Left colon (tissue), 2 donors: ENCODE data around the gene PDGFRB. TPM values are rescaled to one million over a fixed set of nuclear protein-coding genes. Genes with fewer than 3 reads are reported as not detected.
A peak's percentile ranks its signal among the peaks of the same experiment; 100 is the strongest.
"Not testable (repeated sequence)": the region's sequence is repeated elsewhere in the genome, so short reads cannot be mapped to it uniquely, and the experiment has no call there.

Experiments
- ATAC-seq: fragments of 200-7000 bp; cut with Tn5 transposase; one replicate; pipeline ENCODE4 v1.9.1; 2020; ENCODE audit warnings: mild to moderate bottlenecking, moderate library complexity
- DNase-seq, 2 donors: peaks; one replicate each; pipeline ENCODE4 v3.0.0-alpha.2; 2020
- intact Hi-C, 2 donors: fragments of 100-400 bp; cut with DNase I in 1 of 2; cut with micrococcal nuclease in 1 of 2; formaldehyde crosslinking; loops; one replicate each; pipeline versions ENCODE4 v1.11.2 to v1.14.0; 2022; cut with DNase I, micrococcal nuclease
- total RNA-seq, 2 donors: library from RNA; stranded (reverse); fragmentation: NEBNext Ultra II Directional; extraction: Animal tissue kit (Norgen Biotek cat#: 25700); gene quantifications; one replicate each; pipeline ENCODE4 v1.2.1, GENCODE V29; 2021
- donor health status: DM: no; HTN: no; CAD: no.
- donor health status: DM: yes; HTN: yes; CAD: no.

The PDGFRB gene
- total RNA-seq, 2 donors from 2014 or later, result 14.2 to 26.0 TPM

DNA sequence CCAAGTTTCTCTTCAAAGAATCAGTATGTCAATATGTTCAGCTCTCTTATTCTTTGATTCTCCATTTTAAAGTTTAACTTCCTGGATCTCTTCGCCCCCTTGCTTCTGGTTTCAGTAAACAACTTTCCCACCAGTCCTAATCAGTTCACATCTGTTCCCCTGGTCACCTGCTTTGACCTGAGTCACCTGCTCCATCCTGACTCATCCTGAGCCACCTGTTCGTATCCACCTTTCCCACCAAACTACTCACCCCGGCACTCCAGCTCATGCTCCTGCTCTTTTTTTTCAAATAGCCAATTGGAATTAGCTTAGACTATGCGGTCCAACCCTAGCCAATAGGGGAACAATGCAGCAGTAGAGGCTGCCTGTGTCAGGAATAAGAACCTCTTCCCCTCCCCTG is 45.7 kb downstream of the PDGFRB start:
- intact Hi-C loops, result no loop called here
- DNase-seq, result no peak
- ATAC-seq, result no peak

DNA sequence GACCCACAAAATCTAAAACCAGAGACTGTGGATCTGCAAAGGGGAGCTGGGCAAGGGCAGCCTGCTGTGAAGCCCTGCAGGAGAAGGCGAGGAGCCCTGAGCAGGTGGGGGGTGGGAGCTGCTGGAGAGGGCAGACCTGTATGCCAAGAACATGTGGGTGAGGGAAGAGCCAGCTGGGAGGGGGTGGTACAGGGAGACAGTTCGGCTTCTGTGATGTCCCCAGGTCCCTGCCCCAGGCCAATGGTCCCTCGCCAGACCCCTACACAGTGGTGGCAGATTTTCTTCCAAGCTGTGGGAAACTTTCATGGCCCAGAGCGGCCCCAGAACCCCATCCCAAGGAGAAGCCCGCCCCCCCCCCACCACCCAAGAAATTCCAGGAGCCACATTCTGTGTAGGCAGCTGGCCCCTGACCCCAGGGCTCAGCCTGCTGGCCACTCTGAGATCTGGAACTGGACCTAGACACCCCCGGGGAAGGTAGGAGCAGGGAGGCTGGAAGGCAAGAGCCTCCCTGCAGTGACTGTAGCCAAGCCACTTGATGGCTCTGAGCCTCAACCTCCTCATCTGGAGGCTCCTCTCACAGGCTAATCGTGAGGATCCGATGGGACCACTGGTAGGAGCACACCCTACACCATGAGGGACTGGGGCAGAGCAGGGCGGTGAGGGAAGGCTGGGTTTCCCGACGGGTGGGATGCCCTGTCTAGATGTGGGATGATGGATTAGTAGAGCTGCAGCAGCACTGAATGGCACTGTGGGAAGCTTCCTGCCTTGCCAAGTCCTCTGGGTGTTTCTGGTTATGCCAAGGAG is 46.7 kb downstream of the PDGFRB start:
- ATAC-seq (no peak), DNase-seq (peak in 1 of 2 donors; percentile 25)
- intact Hi-C loops, result no loop called here

DNA sequence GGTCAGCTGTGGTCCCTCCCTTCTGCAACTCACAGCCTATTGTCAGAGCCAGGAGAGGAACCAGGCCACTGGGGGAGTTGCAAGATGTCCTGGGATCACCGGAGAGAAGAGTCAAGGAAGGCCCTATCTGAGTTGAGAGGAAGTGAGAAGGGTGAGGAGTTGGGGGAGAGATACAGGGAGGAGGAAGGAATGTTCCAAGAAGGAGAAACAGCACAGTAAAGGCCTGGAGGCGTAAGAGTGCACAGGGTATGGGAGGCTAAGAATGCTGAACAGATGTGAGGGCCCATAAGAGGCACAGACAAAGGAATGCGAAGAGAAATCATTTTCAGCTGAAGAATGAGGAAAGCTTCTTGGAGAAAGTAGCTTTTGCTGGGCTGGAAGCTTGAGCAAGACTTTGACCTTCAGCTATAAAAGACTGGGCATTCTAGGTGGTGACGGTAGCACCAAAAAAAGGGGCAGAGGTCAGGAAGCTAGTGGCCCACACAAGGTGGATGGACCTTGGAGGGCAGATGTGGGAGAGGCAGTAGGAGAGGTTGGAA is 47.7 kb downstream of the PDGFRB start:
- DNase-seq, result no peak
- peak; percentile 77 for ATAC-seq
- intact Hi-C loops, result no loop called here

DNA sequence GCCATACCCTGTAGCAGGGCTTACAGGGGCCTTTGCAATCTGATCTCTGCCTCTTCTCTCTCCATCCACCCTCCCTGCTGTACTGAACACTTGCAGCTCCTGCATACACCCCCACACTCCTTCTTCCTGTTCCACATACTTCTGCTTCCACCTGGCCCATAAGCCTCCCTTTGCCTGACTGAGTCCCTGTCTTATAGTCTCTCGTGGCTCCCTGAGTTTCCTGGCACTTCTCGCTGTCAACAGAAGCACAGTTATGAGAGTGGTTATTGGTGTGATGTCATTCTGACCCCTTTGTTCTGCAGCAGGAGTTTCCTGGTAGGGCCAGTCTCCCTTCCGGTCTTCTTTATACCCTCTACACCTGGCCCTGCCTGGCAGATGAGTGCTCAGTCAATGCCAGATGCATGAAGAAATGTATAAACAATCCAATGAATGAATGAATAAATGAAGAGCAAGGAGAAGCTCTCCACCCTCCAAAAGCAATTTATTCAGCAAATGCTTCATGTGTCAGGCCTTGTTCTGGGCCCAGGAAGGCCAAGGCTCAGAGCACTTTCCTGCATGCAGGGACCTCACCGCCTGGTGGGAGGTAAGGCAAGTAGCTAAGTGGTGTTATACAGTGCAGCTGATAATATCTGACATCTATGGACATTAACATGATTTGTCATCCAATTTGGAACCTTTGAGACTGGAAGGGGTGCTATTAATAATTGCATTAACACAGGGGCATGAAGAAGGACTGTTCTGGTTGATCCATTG is 48.8 kb downstream of the PDGFRB start:
- intact Hi-C loops, result no loop called here
- DNase-seq (no peak), ATAC-seq (peak; percentile 85)

DNA sequence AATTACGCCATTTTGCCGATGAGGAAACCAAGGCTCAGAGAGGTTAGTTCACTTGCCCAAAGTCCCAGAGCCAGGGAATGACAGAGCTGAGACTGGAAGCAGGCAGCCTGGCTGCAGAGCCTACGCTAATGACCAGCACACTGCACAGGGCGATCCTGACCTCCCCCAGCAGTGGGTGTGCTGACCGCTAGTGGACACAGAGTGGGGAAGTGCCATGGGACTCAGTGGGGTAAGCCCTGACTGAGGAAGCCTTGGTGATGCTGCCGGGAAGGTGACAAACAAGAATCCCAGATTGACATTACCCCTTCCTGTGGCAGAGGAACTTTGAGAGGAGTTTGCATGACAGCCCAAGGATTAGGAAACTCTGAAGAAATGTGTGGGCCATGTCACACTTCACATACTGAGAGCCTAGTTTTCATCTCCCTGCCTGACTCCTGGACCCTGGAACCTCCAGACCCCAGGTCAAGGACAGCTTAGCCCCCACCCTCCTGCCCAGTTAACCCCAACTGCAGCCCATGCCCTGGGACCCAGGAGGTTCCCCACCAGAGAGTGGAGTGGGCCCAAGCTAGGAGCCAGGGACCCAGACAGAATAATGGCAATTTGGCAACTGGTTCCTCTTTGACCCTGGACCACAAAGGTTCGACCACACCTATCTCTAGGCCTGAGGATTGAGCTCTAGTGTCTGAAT is 49.6 kb downstream of the PDGFRB start:
- no peak for DNase-seq
- ATAC-seq, result no peak
- intact Hi-C loops, result no loop called here

DNA sequence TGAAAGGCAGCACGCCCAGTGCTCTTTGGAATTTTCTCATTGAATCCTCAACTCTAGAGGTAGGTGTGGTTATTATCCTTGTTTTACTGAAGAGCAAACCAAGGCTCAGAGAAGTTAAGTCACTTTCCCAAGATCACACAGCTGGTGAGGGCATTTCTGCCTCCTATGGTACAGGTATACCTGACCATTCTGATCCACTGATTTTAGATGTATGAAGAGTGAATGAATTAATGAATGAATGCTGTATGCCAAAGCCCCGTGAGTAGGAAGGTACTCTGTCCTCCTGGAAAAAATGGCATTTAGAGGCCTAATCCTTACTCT is 51.1 kb downstream of the PDGFRB start:
- intact Hi-C loops, result no loop called here
- ATAC-seq (no peak), DNase-seq (no peak)

DNA sequence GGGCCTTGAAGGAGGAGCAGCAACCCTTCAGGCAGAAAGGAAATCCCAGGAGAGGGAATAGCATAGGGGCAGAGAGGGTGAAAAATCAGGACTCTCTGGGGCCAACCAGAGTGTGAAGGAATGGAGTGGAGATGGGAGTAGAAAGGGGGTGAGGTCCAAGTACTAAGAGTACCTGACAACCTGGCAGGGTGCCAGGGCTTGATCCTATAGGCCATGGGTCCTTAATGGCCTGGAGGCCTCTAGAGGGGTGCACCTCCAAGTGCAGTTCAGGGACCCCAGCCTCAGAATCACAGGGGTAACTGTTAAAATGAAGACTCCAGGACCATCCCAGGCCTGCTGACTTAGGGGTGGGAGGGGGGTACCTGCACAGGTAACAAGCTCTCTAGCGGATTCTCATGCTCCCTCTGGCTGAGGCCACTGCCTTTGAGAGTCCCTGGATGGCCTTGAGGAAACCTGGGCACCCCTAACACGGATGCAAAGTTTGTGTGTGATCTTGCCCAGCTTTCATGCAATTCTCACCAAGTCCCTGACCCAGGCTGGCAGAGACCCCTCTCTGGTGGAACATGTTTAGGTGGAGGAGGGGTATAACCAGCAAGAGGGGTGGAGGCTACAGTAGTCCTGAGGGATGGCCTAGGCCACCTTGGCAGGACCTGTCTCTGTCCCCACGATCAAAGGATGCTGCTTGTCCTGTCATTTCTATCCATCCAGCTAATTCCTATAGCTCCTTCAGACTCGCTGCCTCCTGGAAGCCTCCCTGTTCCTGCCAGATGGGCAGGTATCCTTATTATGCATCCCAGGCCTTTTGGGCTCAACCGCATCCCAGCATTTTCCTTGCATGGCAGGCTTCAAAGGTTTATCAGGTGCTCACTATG is 51.7 kb downstream of the PDGFRB start:
- intact Hi-C loops, result no loop called here
- no peak for ATAC-seq
- DNase-seq, result peak in 1 of 2 donors; percentile 22

DNA sequence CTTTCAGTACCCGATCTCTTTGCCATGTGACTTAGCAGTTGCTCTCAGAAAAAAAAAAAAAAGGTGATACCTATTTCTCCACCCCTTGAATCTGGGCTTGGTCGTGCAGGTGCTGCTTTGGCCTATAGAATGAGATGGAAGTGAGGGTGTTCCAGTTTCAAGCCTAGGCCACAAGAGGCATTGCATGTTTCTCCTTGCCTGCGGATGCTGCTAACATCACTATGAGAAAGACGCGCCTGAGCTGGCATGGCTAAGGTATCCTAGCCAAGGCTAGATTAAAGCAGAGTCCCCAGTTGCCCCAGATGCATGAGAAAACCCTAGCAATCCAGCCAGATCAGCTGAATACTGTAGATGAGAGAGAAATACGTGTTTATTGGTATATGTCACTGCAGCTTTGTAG is 54.6 kb downstream of the PDGFRB start:
- DNase-seq (no peak), ATAC-seq (no peak)
- intact Hi-C loops, result no loop called here

DNA sequence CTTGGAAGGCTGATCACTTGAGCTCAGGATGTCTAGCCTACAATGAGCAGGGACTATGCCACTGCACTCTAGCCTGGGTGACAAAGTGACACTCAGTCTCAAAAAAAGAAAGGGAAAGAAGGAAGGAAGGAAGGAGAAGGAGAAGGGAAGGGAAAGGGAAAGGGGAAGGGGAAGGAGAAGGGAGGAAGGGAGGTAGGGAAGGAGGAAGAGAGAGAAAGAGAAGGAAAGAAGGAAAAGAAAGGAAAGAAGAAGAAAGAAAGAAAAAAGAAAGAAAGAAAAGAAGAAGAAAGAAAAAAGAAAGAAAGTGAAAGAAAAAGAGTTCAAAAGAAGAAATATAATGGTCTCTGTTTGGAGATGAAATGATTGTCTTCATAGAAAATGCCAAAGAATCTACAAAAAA is 58.5 kb downstream of the PDGFRB start:
- intact Hi-C loops, result no loop called here
- DNase-seq, result no peak
- no peak for ATAC-seq

DNA sequence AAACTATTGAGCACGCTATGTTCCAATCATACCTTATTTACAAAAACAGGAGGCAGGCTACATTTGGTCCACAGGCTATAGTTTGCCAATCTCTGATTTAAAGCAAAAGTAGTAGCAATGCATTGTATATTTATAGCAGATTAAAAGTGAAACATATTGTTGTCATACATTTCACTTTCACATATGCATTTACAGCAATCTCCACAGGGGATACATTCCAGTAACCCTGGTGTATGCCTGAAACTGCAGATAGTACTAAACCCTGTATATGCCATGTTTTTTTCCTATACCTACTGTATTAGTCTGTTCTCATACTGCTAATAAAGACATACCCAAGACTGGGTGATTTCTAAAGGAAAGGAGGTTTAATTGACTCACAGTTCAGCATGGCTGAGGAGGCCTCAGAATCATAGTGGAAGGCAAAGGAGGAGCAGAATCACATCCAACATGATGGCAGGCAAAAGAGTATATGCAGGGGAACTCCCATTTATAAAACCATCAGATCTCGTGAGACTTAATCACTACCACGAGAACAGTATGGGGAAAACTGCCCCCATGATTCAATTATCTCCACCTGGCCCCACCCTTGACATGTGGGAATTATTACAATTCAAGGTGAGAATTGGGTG is 63.4 kb downstream of the PDGFRB start:
- no peak for DNase-seq
- ATAC-seq, result no peak
- intact Hi-C loops, result no loop called here

DNA sequence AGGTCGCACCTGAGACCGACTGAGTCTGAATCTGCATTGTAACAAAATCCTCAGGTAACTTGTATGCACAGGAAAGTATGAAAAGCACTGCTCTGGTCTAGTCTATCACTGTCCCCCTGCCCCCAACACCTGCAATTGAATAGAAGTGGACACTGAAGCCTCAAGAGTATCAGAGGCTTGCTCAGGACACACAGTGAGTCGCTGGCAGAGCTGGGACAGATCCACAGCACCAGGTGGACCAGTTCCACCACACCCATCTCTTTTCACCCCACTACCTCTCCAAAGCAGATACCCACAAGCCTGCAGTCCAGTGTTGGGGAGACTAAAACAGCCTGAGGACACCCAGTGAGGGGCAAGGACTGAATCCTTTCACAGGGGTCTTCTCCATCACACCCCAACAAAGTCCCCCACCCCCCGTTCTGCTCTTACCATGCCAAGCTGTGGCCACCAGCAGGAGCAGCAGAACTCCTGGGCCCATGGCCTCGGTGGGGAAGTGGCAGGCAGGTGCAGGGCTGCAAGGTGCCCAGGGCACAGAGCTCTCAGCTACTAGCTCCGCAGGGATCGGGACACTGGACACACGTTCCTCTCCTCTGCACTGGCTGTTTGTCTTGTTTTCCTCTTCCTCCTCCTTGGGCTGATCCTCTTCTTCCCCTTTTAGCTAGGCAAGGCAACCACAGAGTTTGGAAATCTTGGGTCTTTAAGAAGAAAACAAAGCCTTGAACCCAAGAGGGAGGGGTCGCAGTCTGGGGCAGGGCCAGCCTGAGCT is 69.5 kb downstream of the PDGFRB start, which contains the start of gene CSF1R:
TSS of gene CSF1R (minus strand) at position 605 of the 766 bp plus-strand sequence. CDS start at position 478, 127 bp downstream.
- ATAC-seq (no peak), DNase-seq (no peak)
- intact Hi-C loops, result no loop called here

DNA sequence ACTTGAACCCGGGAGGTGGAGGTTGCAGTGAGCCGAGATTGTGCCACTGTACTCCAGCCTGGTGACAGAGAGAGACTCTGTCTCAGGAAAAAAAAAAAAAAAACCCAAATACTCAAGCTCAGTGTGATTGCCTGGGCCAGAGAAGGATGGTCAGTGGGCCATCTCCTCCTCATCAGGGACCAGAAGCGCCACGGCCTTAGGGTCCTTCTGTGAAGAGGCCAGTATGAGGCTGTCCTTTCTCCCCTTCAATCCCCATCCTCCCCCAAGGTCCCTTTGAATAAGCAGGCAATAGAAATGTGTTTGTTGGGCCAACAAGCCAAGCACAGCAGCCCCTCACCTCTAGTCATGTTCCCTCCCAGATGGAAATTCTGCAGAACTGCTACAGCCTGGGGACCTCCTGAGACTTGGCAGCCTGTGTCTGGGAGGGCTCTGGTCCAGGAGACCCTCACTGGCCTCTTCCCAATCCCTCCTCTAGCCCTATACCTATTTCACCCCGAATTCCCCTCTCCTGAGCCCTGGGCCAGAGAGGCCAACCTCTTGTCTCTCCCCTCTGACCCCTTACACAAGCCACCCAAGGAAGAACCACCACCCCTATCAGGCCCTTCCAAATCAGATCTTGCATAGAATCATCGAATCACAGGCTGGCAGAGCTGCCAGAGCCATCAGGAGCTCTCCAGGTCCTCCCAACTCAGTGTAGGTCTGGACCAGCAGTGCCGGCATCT is 70.3 kb downstream of the PDGFRB start:
- intact Hi-C loops, result no loop called here
- DNase-seq, result no peak
- no peak for ATAC-seq

DNA sequence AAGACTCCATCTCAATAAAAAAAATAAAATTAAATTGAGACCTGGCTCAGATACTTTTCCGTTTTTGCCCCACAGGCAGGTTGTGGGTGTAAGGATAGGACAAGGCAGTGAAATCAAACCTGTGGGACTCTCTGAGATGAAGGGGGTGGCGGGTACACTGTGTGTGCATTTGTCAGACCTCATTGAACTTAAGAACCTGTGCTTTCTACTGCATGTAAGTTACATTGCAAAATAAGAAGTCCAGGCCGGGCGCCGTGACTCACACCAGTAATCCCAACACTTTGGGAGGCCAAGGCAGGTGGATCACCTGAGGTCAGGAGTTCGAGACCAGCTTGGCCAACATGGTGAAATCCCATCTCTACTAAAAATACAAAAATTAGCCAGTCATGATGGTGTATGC is 70.9 kb downstream of the PDGFRB start:
- ATAC-seq, intact Hi-C loops: not testable (repeated sequence)

DNA sequence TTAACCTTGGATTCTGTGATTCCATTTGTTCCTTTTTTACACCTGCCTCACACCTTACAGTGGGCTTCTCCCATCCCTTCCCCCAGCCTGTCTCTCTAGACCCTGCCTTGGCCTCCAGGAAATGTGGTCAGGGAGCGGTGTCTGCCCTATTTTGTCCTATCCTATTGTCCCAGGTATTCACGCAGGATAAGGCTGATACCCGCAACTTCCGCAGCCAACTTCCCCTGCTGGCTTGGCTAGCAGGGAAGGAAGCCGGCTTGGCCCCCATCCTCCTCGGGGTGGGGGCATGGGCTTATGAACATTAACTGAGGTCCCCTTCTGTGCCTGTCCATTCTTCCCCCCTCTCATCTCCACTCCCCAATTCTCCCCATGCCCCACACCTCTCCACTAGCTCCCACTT is 72.8 kb downstream of the PDGFRB start:
- no peak for DNase-seq
- intact Hi-C loops, result no loop called here
- ATAC-seq, result no peak

More for the DNA sequence above, 70.9 kb downstream of the PDGFRB start:
- DNase-seq, result not testable (repeated sequence)

DNA sequence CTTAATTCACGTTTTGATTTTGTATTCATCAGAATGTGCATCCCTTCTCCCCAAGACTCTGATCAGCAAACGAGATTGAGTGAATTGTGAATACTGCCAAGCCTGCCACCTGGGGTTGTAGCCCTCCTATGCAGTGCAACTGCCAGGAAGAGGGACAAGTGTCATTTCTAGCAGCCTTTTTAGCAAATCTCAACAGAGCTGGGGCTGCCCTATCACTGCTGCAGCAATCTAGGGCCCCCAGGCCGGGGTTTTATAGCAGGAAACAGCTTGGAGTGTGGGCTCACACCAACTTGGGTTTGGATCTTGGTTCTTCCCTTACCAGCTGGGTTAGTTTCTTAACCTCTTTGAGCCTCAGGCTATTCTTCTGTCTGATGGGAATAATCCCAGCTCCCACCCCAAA is 73.3 kb downstream of the PDGFRB start:
- ATAC-seq, result no peak

DNA sequence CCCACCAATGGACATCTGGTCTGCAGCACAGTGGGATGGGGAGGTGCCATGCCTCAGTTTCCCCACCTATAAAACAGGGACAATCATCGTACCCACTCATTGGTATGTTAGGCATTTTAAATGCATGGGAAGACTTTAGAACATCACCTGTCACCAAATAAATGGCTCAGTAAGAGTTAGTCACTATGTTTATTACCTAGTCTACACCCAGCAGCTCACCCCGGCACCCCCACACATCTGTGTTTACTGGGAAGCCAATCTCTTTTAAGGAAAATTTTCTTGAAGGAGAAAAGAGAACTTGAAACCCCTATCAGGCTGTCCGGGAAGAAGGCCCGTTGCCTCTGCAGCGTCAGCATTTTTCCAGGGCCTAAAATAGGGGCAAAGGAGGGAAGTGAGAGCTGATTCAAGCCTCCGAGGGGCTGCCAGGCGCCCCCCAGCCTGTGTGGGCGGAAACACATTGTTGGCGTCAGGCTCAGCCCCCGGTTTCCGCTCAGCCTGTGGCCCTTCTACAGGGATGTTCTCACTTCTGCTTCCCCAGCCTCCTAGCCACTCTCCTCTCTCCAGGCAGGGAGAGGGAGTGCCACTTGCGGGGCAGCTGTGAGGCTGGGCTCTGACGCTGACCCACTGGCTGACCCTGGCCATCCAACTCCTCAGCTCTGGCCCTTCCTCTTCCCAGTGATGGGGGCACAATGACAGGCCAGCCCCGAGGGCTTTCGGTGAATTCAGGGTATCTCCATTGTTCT is 73.9 kb downstream of the PDGFRB start:
- DNase-seq (peak; percentile 42 to 61), ATAC-seq (peak; percentile 40)
- intact Hi-C loops, result no loop called here

More for the DNA sequence above, 73.3 kb downstream of the PDGFRB start:
- DNase-seq, result no peak
- intact Hi-C loops, result no loop called here
